OCI-LY3 (cell line): ENCODE results near the gene LDAH.

ENCODE experiments used
- H2AFZ ChIP-seq: fragments of 200-600, 300-600 bp; shearing (Covaris generic); 2 replicates; pipeline ENCODE4 v1.6.0; 2014; ENCODE audit warnings: antibody characterized with exemption, low read depth, low read length
- H3K27ac ChIP-seq: fragments of 200-600, 300-600 bp; sonication (generic); 2 replicates; pipeline ENCODE4 v1.5.1; 2014; ENCODE audit warnings: mild to moderate bottlenecking, low read length, moderate library complexity, mixed read lengths
- H3K27me3 ChIP-seq: fragments of 200-600, 300-600 bp; sonication (generic); 2 replicates; pipeline ENCODE4 v1.6.1; 2014; ENCODE audit warnings: low read depth, low read length, mixed read lengths
- H3K36me3 ChIP-seq: fragments of 200-600, 300-600 bp; sonication (generic); replicated peaks from 2 replicates; pipeline ENCODE3; 2014; ENCODE audit warnings: low read depth, low read length, mixed read lengths
- H3K4me1 ChIP-seq: fragments of 300-600, 200-600 bp; sonication (generic); 2 replicates; pipeline ENCODE4 v1.6.1; 2014; ENCODE audit warnings: low read length, mixed read lengths
- H3K4me2 ChIP-seq: fragments of 200-600, 300-600 bp; sonication (generic); 2 replicates; pipeline ENCODE4 v1.6.1; 2014; ENCODE audit warnings: low read length, mixed read lengths
- H3K4me3 ChIP-seq: fragments of 300-600, 200-600 bp; sonication (generic); 2 replicates; pipeline ENCODE4 v1.5.1; 2014; ENCODE audit warnings: antibody characterized with exemption, mild to moderate bottlenecking, low read length, moderate library complexity
- H3K79me2 ChIP-seq: fragments of 300-600, 200-600 bp; shearing (Covaris generic); 2 replicates; pipeline ENCODE4 v1.6.1; 2014; ENCODE audit warnings: mild to moderate bottlenecking, low read length, mixed read lengths
- H3K9ac ChIP-seq: fragments of 300-600, 200-600 bp; shearing (Covaris generic); 2 replicates; pipeline ENCODE4 v1.6.0; 2014; ENCODE audit warnings: mild to moderate bottlenecking, low read length, moderate library complexity
- H3K9me3 ChIP-seq: fragments of 200-600, 300-600 bp; shearing (Covaris generic); 2 replicates; pipeline ENCODE4 v1.6.1; 2014; ENCODE audit warnings: low read length, mixed read lengths; ENCODE audit not compliant: insufficient read depth
- H4K20me1 ChIP-seq: fragments of 200-600, 300-600 bp; sonication (generic); 2 replicates; pipeline ENCODE4 v1.6.1; 2016; ENCODE audit warnings: low read length, mixed read lengths; ENCODE audit not compliant: insufficient read depth
- CTCF ChIP-seq: fragments of 200-600, 300-600 bp; sonication (generic); IDR thresholded peaks from 2 replicates; pipeline ENCODE4 v1.5.1; 2014; ENCODE audit warnings: antibody characterized with exemption, low read length, low read depth
- EZH2phosphoT487 ChIP-seq: fragments of 200-600 bp; shearing (Covaris generic); IDR thresholded peaks from 2 replicates; pipeline ENCODE4 v1.6.1; 2018; ENCODE audit warnings: antibody characterized with exemption, mixed run types, low read depth

The LDAH gene

GRCh38 chr2:20692081-20692480, 130.8 kb downstream of the LDAH start:
- no peak for TF ChIP-seq CTCF
- no peak for TF ChIP-seq EZH2phosphoT487
- Histone ChIP-seq H4K20me1 (no peaks in the 10 kb centered on the region), H2AFZ (no peak overlapping the region), H3K36me3 (peaks cover 16% of the 10 kb centered on the region), H3K27ac (no peak overlapping the region), H3K4me3 (no peak overlapping the region), H3K9me3 (0 out of 2 replicates have a peak, but pooled peaks cover 3% of the 10 kb centered on the region), H3K79me2 (no peaks in the 10 kb centered on the region), H3K4me1 (peaks cover 23% of the 10 kb centered on the region), H3K9ac (no peak overlapping the region), H3K4me2 (no peak overlapping the region), H3K27me3 (no peaks in the 10 kb centered on the region)

- H3K36me3 ChIP-seq, result peaks cover 24% of the 10 kb centered on the region
- H4K20me1 ChIP-seq, result no peaks in the 10 kb centered on the region
- no peaks in the 10 kb centered on the region for H3K79me2 ChIP-seq
- H3K9ac ChIP-seq, result no peak overlapping the region
- H3K4me2 ChIP-seq, result no peak overlapping the region
- H3K4me3 ChIP-seq, result no peak overlapping the region
- no peak overlapping the region for H3K27ac ChIP-seq
- H3K9me3 ChIP-seq, result 0 out of 2 replicates have a peak, but pooled peaks cover 3% of the 10 kb centered on the region
- no peaks in the 10 kb centered on the region for H3K27me3 ChIP-seq
- H2AFZ ChIP-seq, result no peak overlapping the region
- TF ChIP-seq EZH2phosphoT487, result no peak
- no peak for TF ChIP-seq CTCF
- H3K4me1 ChIP-seq, result peaks cover 22% of the 10 kb centered on the region
Observed at GRCh38 chr2:20691076-20691734, 131.7 kb downstream of the LDAH start.

- 0 out of 2 replicates have a peak, but pooled peaks cover 3% of the 10 kb centered on the region for H3K9me3 ChIP-seq
- no peak for TF ChIP-seq CTCF
- no peak overlapping the region for H3K9ac ChIP-seq
- H3K27ac ChIP-seq, result no peak overlapping the region
- H3K4me1 ChIP-seq, result peaks cover 7% of the 10 kb centered on the region
- H3K4me2 ChIP-seq, result no peak overlapping the region
- H3K36me3 ChIP-seq, result peaks cover 26% of the 10 kb centered on the region
- no peak overlapping the region for H3K4me3 ChIP-seq
- H2AFZ ChIP-seq, result no peak overlapping the region
- no peaks in the 10 kb centered on the region for H3K27me3 ChIP-seq
- no peaks in the 10 kb centered on the region for H3K79me2 ChIP-seq
- no peaks in the 10 kb centered on the region for H4K20me1 ChIP-seq
Observed at GRCh38 chr2:20689428-20690264, 133.3 kb downstream of the LDAH start.

GRCh38 chr2:20687260-20687832, 135.6 kb downstream of the LDAH start:
- no peak overlapping the region for H3K4me2 ChIP-seq
- no peak overlapping the region for H3K4me3 ChIP-seq
- H2AFZ ChIP-seq, result no peak overlapping the region
- 0 out of 2 replicates have a peak, but pooled peaks cover 3% of the 10 kb centered on the region for H3K9me3 ChIP-seq
- H3K9ac ChIP-seq, result no peak overlapping the region
- no peaks in the 10 kb centered on the region for H3K79me2 ChIP-seq
- H3K36me3 ChIP-seq, result peaks cover 34% of the 10 kb centered on the region
- no peak overlapping the region for H3K27ac ChIP-seq
- H3K4me1 ChIP-seq, result no peaks in the 10 kb centered on the region
- no peak for TF ChIP-seq EZH2phosphoT487
- TF ChIP-seq CTCF, result no peak
- no peaks in the 10 kb centered on the region for H4K20me1 ChIP-seq
- no peaks in the 10 kb centered on the region for H3K27me3 ChIP-seq
